ENCODE results near the gene DYDC2. TPM values are rescaled to one million over a fixed set of nuclear protein-coding genes. Genes with fewer than 3 reads are reported as not detected.

The DYDC2 gene
- total and polyA plus RNA-seq, 9 of the 15 experiments (the other 6 are each of a cell fraction or from before 2014, with no cell fraction given): 0.06 to 0.34 (median 0.15) TPM; not detected in 5

DNA sequence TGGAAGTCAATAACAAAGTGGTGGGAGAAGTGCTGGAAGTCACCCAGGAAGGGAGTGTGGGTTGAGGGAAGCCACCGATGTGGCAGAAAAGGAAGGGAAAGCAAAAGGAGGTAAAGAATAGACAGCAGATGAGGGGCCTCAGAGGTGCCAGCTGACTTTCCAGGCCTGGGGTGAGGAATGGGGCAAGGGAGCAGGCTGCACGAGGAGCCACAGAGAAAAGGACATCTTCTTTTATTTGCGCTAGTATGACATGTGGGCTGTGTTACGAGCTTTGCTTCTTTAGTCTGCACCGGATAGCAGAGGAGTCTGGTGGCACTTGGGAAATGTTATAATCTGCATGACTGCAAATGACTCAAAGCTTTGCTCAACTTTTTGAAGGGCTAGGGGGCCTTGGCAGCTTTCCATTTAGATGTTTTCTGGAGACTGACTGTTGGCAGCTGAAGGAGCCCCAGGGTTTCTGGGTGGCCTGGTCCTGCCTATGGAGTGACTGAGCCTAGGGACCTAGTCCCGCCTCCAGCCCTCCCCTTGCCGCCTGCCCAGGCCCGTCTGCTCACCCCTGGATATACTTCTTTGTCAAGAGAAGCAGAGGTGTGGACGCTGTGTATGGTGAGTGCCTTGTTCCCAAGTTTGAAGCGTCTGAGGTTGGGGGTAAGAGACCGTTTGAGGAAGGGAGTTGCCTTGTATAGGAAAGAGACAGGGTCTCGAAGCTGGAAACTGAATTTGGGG lies 56.9 kb downstream of the DYDC2 start:
- H3K9me1 ChIP-seq (ENCODE audit: control insufficient read depth, insufficient read depth, low read length): no peaks in the 10 kb centered on the region
- no peaks in the 10 kb centered on the region for H3K79me2 ChIP-seq (ENCODE audit: control insufficient read depth, insufficient read depth, low read length)
- POLR2A ChIA-PET: interaction anchor here (0.6 kb wide), 2 partner anchors 130 to 249 kb away, joined by 3 read pairs; no protein-coding TSS in a partner anchor
- intact Hi-C loops (cut with micrococcal nuclease): no loop called here
- TF ChIP-seq KLF1 (tag; IDR thresholded peaks at IDR 0.05): no peak
- TF ChIP-seq TCF3 (CRISPR knock-in tag; IDR thresholded peaks at IDR 0.05): no peak
- TF ChIP-seq PRPF4 (IDR thresholded peaks at IDR 0.05; ENCODE audit: insufficient read depth, low read depth, low read length, poor library complexity, severe bottlenecking): no peak
- TF ChIP-seq RBM22 (IDR thresholded peaks at IDR 0.05; ENCODE audit: low read depth, low read length, poor library complexity, severe bottlenecking): no peak
- TF ChIP-seq ZNF717 (CRISPR knock-in tag; IDR thresholded peaks at IDR 0.05): no peak
- TF ChIP-seq, protein P1, sequence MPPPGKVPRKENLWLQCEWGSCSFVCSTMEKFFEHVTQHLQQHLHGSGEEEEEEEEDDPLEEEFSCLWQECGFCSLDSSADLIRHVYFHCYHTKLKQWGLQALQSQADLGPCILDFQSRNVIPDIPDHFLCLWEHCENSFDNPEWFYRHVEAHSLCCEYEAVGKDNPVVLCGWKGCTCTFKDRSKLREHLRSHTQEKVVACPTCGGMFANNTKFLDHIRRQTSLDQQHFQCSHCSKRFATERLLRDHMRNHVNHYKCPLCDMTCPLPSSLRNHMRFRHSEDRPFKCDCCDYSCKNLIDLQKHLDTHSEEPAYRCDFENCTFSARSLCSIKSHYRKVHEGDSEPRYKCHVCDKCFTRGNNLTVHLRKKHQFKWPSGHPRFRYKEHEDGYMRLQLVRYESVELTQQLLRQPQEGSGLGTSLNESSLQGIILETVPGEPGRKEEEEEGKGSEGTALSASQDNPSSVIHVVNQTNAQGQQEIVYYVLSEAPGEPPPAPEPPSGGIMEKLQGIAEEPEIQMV (tag; conservative IDR thresholded peaks at IDR 0.05; ENCODE audit: low read depth): no peak
- TF ChIP-seq CHD2 (IDR thresholded peaks at IDR 0.05; ENCODE audit: low read depth, low read length): no peak
- no peak for TF ChIP-seq SMAD1 (IDR thresholded peaks at IDR 0.05; ENCODE audit: low read depth, low read length, partially characterized antibody)
- no peak for TF ChIP-seq ATF1 (CRISPR knock-in tag; IDR thresholded peaks at IDR 0.05)
- TF ChIP-seq ATF1 (tag; IDR thresholded peaks at IDR 0.05): no peak
- TF ChIP-seq MYBL2 (IDR thresholded peaks at IDR 0.05; ENCODE audit: low read depth): no peak
- TF ChIP-seq MYBL2 (CRISPR knock-in tag; IDR thresholded peaks at IDR 0.05; ENCODE audit: borderline replicate concordance): no peak
- TF ChIP-seq SETDB1 (IDR thresholded peaks at IDR 0.05; ENCODE audit: low read length): no peak
- no peak for TF ChIP-seq SMARCC2 (IDR thresholded peaks at IDR 0.05; ENCODE audit: low read depth)
- H3K4me2 ChIP-seq (ENCODE audit: insufficient read depth, low read length): peak overlapping the region; percentile 6; the same call in 1 of the 2 replicates
- CTCF ChIA-PET (ENCODE audit: low intra/inter-chr PET ratio): no interaction called here
- DNase-seq (ENCODE audit: extremely low read depth in 1 of 4, low spot score in 3 of 4): no peak
- peak overlapping the region in 1 of 2 experiments; percentile 27; a peak in 1 of 4 replicates for H3K9ac ChIP-seq (ENCODE audit: insufficient read depth in 1 of 2, low read depth in 2 of 2, low read length in 2 of 2)
- no peaks in the 10 kb centered on the region for H3K36me3 ChIP-seq (ENCODE audit: control insufficient read depth, insufficient read depth, low read length)
- in situ Hi-C loops (cut with MboI): no loop called here
- ATAC-seq: peak; percentile 51
- no peaks in the 10 kb centered on the region for H3K9me3 ChIP-seq (replicated peaks; ENCODE audit: control insufficient read depth, insufficient read depth, low read depth, low read length)
- H4K20me1 ChIP-seq (replicated peaks; ENCODE audit: control insufficient read depth, insufficient read depth, low read length): no peaks in the 10 kb centered on the region
- BruUV-seq (replicated peaks): no TSS peak
- peaks cover under 1 to 19% of the 10 kb centered on the region in 2 experiments; a peak in 3 of 5 replicates for H3K27me3 ChIP-seq (ENCODE audit: control insufficient read depth in 2 of 2, insufficient read depth in 2 of 2, low read length in 2 of 2)
- 21% methylated on average over 12 of the region's 12 CpGs for WGBS (ENCODE audit: insufficient coverage, low coverage, missing lambda C conversion rate)
- peak overlapping the region; percentile 37; the same call in 1 of the 2 replicates for H2AFZ ChIP-seq (ENCODE audit: low read depth, low read length)
- no peak overlapping the region for H3K4me3 ChIP-seq
- peaks cover 16 to 26% of the 10 kb centered on the region in 2 experiments for H3K4me1 ChIP-seq (replicated peaks in 1 of 2; ENCODE audit: control insufficient read depth in 2 of 2, insufficient read depth in 2 of 2, low read length in 2 of 2)
- FAIRE-seq: no peak
- no peak overlapping the region for H3K27ac ChIP-seq (ENCODE audit: extremely low read depth, low read depth, low read length)
